Panc1 (cell line): ENCODE data around the gene DHH.

ENCODE experiments used
- CTCF ChIP-seq: fragments of 450-650 bp; IDR thresholded peaks from 2 replicates; pipeline ENCODE4 v1.5.1; 2017; ENCODE audit warnings: mild to moderate bottlenecking
- POLR2AphosphoS5 ChIP-seq: IDR thresholded peaks from 2 replicates; pipeline ENCODE4 v1.6.1; 2012; ENCODE audit warnings: mild to moderate bottlenecking, low read depth, low read length, moderate library complexity

- TF ChIP-seq CTCF (no peak), POLR2AphosphoS5 (no peak)
Observed at GRCh38 chr12:49088932-49089330, 5.7 kb downstream of the DHH start.
